ENCODE measurements around the gene GPR68.

DNA sequence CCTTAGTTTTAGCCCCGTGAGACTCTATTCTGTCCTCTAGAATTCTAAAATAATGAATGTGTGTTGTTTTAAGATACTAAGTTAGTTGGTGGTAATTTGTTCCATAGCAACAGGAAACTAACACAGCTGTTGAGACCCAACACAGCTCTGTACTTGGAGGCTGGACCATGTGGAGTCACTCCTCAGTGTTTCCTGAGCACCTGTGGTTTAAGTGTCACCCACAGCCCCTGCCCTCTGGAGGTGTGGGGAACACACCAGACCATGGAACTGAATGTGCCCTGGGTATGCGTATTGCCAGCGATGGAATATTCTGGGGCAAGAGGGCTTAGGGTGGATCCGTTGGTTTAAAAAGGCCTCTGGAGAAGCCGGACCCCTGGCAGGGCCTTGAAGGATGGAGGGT is 16.6 kb upstream of the GPR68 start:
- TF ChIP-seq EZH2 (IDR thresholded peaks at IDR 0.05; ENCODE audit: borderline replicate concordance, insufficient read depth, low read depth, low read length, poor library complexity, severe bottlenecking), result no peak
- TF ChIP-seq, protein P1, sequence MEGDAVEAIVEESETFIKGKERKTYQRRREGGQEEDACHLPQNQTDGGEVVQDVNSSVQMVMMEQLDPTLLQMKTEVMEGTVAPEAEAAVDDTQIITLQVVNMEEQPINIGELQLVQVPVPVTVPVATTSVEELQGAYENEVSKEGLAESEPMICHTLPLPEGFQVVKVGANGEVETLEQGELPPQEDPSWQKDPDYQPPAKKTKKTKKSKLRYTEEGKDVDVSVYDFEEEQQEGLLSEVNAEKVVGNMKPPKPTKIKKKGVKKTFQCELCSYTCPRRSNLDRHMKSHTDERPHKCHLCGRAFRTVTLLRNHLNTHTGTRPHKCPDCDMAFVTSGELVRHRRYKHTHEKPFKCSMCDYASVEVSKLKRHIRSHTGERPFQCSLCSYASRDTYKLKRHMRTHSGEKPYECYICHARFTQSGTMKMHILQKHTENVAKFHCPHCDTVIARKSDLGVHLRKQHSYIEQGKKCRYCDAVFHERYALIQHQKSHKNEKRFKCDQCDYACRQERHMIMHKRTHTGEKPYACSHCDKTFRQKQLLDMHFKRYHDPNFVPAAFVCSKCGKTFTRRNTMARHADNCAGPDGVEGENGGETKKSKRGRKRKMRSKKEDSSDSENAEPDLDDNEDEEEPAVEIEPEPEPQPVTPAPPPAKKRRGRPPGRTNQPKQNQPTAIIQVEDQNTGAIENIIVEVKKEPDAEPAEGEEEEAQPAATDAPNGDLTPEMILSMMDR (IDR thresholded peaks at IDR 0.05), result no peak
